Testis (tissue), 2 donors: ENCODE data around the gene CHST8.

Experiments used
- POLR2A ChIP-seq: fragments of 450-650 bp; IDR thresholded peaks from one replicate; pipeline ENCODE4 v1.6.1; 2017; ENCODE audit warnings: antibody characterized with exemption, mild to moderate bottlenecking, moderate library complexity
- TF ChIP-seq, protein P1 (sequence below), 3 experiments: fragments of 450-650 bp in 2 of 3; fragments of 200-600 bp in 1 of 3; sonication (generic) in 1 of 3; IDR thresholded peaks; one replicate each; pipeline ENCODE4 v1.5.1; 2016 to 2019; ENCODE audit warnings: antibody characterized with exemption in 3 of 3, mild to moderate bottlenecking in 2 of 3, moderate library complexity in 1 of 3

DNA sequence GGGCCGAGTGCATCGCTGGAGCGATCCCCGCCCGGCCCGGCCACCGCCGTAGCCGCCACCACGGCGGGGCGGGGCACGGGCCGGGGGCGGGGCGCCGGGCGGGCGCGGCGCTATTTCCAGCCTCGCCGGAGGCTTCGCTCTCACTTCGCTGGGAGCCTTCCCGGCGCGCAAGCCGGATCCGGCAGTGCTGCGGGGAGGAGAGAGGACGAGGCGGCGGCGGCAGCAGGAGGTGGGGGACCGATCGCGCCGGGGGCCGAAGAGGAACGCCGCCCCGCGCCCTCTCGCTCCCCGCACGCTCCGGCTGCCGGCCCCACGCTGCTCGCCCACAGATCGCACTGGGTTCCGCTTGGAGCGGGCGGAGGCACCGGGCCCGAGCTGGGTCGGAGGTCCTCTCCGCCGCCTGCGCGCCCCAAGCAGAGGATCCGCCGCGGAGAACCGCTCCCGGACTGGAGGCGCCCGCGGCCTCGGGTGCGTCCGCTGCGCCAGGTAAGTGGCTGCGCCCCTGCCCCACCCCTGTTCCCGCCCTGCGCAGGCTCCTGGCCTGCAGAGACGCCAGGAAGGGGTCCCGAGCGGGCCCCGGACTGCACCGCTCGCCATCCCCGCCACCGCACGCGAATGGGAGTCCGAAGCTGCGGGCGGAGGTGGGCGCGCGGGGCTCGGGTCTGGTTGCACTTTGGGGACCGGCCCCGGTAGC, at the start of gene CHST8:
- TF ChIP-seq POLR2A = no peak
- TF ChIP-seq, protein P1, sequence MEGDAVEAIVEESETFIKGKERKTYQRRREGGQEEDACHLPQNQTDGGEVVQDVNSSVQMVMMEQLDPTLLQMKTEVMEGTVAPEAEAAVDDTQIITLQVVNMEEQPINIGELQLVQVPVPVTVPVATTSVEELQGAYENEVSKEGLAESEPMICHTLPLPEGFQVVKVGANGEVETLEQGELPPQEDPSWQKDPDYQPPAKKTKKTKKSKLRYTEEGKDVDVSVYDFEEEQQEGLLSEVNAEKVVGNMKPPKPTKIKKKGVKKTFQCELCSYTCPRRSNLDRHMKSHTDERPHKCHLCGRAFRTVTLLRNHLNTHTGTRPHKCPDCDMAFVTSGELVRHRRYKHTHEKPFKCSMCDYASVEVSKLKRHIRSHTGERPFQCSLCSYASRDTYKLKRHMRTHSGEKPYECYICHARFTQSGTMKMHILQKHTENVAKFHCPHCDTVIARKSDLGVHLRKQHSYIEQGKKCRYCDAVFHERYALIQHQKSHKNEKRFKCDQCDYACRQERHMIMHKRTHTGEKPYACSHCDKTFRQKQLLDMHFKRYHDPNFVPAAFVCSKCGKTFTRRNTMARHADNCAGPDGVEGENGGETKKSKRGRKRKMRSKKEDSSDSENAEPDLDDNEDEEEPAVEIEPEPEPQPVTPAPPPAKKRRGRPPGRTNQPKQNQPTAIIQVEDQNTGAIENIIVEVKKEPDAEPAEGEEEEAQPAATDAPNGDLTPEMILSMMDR (IDR thresholded peaks at IDR 0.05) = no peak
